GM15510 (cell line): ENCODE data around the gene PRF1.

Experiments used
- POLR2A ChIP-seq: IDR thresholded peaks from 3 replicates; pipeline ENCODE4 v1.6.1; 2011; ENCODE audit warnings: borderline replicate concordance; ENCODE audit not compliant: insufficient read length; ENCODE audit errors: extremely low read depth

PRF1 gene

DNA sequence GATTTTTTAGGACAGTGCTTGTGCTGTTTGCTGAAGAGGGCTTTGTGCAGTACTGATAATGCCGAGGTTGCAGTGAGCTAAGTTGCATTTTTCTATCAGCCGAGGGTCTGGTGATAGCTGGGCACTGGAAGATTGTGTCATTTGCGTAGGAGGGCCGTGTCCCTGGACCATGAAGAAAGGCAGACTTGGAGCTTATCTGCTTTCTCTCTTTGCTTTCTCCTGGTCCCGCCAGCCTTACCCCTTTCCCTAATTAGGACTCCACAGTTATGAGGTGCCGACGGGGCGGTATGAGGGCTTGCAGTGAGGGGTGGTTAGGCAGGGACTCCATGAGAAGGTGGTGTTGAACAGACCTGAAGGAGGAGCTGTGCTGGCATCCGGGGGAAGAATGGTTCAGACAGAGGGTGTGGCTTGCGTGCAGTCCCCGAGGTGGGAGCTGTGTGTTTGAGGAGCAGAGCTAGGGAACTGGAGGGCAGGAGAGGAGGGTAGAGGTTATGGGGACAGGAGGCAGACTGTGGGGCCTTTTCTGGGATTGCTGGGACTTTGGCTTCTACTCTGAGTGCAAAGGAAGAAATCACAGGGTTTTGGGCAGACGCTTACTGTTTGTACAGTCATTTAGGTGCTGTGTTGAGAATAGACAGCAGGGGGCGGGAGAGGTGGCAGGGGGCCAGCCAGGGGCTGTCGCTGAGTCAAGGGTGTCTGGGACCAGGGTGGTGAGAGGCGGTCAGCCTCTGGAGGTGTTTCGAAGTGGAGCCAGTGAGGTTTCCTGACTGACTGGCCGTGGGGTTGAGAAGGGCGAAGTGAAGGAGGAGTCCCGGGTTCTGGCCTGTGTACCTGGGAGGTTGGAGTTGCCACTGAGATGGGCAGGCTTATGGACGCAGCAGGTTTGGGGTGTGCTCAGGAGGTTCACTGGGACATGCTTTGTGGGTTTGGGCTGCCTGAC, 43.4 kb downstream of the PRF1 start:
- TF ChIP-seq POLR2A, result no peak

DNA sequence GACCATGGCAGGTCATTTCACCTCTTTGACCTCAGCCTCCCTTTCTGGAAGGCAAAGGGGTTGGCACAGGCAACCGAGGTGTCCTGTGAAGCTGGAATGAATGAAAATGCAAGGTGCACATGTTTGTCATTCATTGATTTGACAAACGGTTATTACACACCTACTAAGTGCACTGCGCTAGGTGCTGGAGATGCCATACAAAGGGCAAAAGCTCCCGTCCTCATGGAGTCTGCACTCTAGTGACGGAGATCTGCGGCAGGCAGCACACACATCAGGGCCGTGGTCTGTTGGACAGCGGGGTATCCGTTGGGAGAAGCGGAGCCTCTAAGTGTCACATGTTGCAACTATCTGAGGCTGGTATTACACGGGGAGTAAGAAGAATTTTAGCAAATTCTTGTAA, 44.2 kb downstream of the PRF1 start:
- no peak for TF ChIP-seq POLR2A

DNA sequence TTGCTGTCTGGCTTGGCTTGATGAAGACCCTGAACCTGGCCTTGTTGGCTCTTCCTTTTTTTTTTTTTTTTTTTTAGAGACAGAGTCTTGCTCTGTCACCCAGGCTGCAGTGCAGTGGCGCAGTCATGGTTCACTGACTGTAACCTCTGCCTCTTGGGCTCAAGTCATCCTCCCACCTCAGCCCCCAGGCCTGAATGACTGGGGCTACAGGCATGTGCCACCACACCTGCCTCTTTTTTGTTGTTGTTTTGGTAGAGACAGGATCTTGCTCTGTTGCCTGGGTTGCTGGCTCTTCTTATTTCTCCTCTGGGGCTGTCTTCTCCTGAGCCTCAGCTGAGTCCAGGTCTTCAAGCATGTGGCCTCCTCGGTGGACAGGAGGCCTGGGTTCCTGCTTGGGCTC, 44.7 kb downstream of the PRF1 start:
- TF ChIP-seq POLR2A, result no peak

DNA sequence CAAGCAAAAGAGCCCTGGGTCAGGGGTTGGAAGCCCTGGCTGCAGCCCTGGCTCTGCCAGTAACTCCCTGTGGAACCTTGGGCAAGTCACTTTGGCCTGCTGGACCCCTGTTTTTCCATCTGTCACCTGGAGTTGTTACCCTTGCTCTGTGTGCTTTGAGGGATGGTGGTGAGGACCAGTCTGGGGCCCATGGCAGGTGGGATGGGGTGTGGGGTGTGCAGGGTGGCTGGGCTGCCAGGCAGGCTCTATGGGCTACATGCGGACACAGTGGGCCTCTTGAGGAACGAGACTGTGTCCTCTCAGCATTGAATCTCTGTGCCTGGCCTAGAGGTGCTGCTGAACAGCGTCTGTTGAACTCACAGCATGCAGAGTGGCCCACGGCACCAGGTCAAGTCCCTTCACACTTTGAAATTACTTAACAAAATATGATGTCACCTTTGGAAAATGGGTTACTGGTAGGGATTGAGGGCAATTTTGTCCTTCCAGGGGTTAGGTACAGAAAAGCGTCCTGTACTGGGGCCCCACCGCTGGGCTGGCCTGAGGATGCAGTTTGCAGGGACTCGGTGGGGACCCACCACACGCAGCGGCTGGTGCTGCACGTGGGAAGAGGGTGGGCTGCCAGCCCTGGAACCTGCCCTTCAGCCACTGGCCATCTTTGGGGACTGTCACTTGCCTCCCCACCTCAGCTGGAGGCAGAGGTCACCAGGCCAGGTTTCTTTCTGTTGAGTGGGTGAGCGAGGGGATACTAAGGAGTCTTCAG, 45.3 kb downstream of the PRF1 start:
- no peak for TF ChIP-seq POLR2A

DNA sequence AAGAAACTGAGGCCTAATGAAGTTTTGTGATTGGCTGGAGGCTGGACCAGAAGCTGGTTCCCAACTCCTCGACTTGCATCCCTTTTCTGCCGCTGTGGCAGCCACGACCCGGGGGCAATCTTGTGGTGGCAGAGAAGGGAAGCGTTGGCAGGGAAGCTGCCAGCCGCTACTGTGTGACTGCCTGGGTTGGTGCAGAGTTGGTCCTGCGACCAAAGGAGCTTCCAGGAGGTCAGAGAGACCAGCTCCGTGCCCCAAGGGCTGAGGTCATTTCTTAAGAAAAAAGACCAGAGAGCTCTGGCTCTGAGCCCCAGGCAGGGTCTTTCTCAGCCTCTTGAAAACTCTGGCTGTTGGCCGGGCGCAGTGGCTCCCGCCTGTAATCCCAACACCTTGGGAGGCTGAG, 47.2 kb downstream of the PRF1 start:
- TF ChIP-seq POLR2A, result no peak

DNA sequence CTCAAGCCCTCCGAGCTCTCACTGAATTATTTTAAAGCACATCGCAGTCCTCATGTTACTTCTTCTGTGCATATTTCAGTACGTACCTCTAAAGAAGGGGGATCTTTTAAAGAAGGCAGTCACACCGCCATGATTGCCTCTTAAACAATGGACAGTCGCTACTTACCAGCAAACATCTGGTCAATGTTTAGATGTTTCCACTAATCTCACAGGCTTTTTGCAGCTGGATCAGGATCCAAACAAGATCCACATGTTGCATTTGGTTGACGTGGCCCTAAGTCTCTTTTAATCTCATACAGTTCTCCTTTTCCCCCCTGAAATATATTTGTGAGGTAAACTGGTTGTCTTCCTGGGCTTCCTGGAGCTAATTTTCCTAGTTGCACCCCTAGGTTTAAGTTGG, 50.0 kb downstream of the PRF1 start:
- no peak for TF ChIP-seq POLR2A

DNA sequence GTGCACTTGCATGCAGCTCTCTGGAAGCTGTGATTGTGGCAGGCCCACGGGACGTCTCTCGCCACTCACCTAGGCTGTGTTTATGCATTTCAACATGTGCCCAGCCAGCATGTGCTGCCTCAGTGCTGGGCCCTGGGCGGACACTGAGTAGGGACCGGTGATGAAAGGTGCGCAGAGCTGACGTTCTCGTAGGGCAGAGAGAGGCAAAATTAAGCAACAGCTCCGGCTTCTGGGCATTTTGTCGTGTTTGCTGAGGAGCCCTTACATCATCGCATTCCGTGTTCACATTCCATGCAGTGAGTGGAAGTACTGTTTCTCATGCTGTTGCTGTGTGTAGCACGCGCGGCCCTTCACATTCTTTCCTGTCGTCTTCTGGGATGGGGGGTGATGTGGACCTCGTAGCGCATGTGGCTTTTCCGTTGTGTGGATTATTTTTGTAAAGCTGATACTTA, 50.5 kb downstream of the PRF1 start:
- TF ChIP-seq POLR2A, result no peak

DNA sequence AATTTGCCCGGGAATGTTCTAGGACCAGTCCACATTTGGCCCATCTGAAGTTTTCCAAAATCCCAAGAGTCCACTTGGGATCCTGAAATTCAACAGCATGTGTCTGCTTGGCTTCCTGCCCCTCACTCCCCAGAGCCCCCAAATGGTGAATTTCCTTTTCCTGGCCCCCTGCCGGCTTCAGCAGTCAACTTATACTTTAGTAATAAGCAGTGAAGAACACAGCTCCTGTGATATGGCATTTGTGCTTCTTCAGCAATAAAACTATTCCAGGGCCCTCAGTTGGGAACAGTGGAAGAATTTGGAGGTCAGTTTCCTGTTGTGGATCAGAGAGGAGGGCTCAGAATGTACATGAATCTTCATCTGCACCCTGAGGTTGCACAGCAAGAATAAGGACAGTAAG, 51.1 kb downstream of the PRF1 start:
- no peak for TF ChIP-seq POLR2A

DNA sequence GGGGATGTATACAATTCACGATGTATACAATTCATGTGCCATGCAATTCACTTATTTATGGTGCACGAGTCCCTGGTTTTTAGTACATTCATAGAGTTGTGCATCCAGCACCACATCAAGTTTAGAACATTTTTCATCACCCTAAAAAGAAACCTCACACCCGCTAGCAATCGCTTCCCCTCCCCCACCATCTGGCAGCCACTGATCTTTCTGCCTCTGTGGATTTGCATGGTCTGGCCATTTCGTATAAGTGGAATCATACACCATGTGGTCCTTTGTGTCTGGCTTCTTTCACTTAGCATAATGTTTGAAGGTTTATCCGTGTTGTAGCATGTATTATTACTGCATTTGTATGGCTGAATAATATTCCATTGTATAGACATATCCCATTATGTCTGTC, 52.1 kb downstream of the PRF1 start:
- TF ChIP-seq POLR2A, result no peak

DNA sequence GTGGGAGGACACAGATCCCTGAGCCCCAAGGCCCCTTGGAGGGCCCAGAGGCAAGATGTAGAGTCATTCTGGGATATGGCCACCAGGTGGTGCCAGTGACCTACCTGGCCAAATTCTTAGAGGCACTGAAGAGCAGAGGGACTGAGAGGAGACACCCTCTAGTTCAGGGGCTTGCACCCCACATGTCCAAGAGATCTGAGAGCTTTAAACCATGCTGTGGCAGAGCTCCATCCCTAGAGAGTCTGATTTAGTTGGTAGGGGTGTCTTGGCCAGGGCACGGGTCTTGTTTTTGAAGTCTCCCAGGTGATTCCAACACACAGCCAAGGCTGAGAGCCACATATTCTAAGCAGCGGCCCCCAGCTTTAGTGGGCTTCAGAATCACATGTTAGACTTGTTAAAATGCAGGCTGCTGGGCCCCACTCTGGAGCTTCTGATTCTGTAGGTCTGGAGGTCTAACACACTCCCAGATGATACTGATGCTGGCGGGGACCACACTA, 52.5 kb downstream of the PRF1 start:
- TF ChIP-seq POLR2A, result no peak

DNA sequence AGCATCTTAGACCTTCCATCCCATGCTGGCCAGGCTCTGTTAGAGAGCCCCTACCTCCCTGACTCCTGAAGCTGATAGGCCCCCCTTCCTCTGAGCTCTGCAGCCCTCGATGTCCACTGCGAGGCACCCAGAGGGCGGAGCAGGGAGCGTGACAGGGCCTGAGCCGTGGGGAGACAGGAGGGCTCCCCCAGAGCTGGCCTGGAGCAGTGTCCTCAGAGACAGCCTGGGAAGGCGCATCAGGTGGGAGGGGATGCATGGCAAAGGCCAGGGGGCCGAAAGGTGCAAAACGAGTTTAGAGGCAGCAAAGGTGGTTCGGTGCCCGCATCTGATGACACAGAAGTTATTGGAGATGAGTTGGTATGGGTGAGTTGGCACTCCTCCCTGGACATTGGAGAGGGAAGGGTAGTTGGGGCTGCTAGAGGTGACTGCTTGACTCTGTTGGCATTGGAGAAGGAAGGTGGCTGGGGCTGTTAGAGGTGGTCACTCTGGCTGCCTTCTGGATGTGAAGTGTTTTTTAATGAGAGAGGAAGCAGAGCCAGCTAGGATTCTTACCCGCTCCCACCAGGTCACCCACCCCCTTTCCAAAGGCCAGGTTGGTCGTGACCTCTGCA, 53.1 kb downstream of the PRF1 start:
- no peak for TF ChIP-seq POLR2A
